GM18502 (cell line): ENCODE results near the gene SLC16A7.
A peak's percentile ranks its signal among the peaks of the same experiment; 100 is the strongest.

ENCODE experiments used
- ATAC-seq: cut with Tn5 transposase; IDR thresholded peaks from one replicate; pipeline ENCODE4 v1.9.1; 2021; ENCODE audit warnings: mild to moderate bottlenecking; ENCODE audit not compliant: unreplicated experiment, poor library complexity

SLC16A7 gene

DNA sequence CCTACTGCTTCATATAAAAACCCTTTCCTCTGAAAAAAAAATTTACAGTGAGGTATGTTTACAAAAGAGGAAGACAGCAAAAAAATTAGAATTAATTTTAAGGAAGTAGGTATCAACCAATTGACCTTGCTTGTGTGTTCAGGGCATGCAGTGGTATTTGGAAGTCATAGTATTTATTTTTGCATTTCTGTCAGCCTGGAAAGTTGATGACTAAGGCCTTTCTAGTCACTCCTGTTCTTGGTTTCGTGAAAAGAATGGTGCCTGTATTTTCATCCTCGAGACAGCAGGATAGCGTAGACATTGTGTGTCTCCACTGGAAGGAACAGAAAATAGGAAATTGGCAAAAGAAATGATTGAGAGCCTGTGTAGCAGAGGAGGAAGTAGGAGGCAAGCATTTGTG is 24.5 kb downstream of the SLC16A7 start:
- peak; percentile 45 for ATAC-seq

DNA sequence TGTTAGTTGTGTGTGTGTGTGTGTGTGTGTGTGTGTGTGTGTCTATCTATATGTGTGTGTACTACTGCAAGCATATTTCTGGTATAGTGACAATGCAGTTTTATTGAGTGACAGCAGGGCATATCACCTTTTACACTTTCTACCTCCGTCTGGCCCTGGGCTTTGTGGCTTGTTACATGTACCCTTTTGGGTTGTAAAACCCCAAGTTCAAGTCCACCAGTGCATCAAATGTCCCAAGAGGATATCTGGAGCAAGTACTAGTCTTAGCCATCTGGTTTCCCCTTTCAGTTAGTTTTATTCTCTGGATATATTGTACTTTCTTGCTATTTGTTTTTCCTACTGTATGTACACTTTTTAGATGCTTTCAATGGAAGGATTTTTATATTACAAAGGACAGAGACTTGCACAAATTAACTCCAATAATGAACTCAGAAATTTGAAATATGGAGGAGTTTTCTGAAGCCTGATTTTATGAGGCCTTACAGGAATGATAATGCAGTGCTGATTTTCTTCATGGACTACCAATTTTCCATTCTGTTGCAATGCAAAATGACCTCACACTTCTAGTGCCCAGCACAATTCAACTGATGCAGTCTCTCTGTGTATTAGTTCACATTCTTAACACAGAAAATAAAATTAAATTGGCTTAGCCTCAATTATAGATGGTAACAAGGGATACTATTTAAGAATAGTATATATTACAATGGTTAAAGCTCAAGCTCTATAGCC is 29.1 kb downstream of the SLC16A7 start:
- no peak for ATAC-seq

DNA sequence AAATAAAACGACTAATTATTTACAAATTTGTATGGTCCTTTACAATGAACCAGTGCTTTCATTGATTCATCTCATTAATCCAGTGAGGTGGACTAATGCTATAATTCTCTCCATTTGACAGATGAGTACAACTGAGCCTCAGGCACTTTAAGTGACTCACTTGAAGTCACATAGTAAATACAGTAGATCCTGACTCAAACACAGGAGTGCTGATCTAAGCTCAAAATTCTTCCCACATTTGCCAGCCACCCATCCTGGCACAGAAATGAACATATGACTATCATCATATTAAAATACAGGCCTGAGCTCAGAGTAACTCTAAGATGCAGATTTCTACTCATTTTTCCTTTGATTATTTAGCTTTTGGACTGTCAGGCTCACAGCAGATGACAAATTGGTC is 30.6 kb downstream of the SLC16A7 start:
- ATAC-seq = no peak

DNA sequence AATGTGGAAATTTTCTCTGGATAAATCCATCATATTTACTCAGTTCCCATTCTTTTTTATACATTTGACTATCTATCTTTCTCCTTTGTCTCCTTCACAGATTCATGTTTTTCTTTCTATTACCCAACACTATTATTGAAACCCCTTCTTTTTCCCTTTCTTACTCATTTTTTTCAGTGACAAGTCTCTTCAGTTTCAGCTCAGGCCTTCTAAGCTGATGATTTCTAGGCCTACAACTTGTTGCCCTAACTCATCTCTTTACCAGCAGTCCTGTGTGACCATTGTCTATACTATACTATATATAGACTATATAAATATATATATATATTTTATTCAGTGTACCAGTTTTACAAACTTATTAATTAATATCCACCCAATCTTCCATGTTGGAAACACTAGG is 31.8 kb downstream of the SLC16A7 start:
- peak; percentile 59 for ATAC-seq

DNA sequence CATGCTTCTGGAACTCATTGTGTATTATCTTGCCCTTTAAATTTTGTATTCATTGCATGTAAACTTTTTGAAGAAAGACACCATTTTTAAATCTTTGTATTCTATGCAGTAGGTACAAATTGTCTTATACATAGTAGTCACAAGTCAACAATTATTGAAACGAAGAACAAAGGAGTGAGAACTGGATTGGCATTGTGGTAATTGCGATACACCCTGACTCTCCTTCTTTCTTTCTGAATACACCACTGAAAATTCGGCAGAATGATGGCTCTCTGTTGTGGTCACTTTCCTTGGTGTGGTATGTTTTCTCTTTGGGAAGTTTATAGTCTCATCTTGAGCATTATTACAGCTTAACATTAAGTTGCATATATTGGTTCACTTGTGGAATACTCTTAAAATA is 34.1 kb downstream of the SLC16A7 start:
- ATAC-seq = no peak

DNA sequence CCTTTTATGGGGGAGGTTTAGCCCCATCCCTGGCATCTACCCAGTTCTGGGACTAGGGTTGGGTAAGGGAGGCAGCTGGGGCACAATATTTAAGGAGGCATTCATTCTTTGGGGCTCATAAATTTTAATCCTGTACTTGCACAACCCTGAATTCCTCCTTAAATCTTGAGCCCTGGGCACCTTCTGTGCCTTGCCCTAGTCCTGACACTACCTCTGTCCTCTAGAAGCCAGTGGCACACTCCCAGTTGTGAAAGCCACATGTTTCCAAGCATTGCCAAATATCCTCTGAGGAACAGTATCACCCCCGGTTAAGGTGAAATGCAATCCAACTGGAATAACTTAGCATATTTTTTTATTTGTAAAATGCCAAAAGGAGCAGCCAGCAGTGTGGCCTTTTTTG is 36.6 kb downstream of the SLC16A7 start:
- no peak for ATAC-seq

DNA sequence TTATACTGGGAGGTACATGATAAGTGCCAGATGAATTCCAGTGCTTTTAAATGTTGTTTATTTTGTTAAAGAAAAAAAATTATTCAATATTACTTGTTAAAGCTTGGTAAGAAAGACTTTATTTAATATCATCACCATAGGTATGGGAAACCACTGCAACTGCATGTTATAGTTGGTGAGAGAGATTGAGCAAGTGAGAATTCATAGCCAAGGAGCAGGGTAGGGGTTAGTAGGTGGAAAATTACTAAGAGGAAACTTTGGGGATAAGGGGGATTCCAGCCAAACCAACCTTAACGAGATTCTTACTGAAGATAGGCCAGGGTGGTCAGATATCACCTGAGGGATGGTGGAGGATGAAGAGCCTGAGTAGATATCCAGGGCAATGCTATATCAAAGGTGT is 38.4 kb downstream of the SLC16A7 start:
- no peak for ATAC-seq

DNA sequence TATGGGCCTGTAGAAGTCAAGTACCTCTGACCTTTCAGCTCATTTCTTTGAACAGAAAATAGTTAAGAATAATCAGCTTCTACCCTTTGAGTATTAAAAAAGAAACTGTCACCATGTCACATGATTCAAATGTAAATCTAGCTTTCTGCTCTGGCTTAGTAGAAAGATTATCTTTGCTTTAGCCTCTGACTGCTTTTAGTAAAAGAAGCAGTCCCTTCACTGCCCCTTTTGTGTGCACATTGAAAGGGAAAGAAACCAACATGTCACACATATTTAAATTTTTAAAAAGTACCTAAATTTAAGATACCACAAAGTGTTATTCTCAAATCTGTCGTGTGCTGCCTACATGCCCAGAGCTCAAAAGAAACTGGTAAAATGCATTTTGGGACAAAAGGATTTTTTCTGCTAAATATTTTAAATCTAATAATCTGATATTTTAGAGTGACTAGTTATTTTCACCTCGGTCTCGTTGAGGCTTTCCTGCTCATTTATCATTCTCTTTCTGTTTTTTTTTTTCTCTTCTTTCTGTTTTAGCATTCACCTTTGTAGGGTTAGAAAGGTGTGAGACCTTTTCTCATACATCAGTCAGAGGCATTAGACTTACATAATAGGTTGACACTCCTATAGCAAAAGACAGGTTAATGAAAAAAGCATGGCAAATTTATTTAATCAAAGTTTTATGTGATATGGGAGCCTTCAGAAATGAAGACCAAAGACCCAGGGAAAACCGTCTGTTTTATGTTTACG is 41.3 kb downstream of the SLC16A7 start:
- ATAC-seq = peak; percentile 67

DNA sequence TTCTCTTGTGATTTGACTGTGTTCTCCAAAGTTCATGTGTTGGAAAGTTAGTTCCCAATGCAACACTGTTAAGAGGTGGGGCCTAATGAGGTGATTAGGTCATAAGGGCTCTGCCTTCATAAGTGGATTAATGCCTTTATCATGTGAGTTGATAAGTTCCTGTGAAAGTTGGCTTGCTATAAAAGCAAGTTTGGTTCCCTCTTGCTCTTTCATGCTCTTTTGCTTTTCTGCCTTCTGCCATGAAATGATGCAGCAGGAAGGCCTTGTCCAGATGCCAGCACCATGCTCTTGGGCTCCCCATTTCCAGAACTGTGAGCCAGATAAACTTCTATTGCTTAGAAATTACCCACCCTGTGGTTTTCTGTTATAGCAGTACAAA is 41.9 kb downstream of the SLC16A7 start:
- no peak for ATAC-seq

DNA sequence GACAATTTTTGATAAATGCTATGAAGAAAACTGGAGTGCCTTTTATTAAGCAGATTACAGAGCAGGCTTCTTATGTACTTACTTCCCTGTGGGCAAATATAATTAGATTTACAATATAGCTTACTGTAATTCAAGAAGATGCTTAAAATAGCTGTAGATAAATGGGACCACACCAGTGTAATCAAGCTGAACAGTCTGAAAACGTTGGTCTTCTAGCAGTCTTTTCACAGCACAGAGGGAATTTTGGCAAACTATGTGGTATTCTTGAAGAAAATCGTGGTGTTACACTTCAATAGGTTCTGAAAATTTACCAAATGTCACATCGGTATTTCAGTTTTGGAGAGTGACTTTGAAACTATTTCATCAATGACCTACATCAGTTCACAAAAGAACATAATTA is 47.7 kb downstream of the SLC16A7 start:
- ATAC-seq = no peak

DNA sequence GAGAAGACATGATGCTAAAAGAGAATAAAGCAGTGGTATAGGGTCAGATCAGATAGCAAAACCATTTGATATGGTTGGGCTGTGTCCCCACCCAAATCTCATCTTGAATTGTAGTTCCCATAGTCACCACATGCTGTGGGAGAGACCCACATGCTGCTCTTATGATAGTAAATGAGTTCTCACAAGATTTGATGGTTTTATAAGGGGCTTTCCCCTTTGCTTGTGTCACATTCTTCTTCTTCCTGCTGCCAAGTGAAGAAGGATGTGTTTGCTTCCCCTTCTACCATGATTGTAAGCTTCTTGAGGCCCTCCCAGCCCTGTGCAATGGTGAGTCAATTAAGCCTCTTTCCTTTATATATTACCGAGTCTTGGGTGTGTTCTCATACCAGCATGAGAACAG is 49.4 kb downstream of the SLC16A7 start:
- ATAC-seq = no peak

DNA sequence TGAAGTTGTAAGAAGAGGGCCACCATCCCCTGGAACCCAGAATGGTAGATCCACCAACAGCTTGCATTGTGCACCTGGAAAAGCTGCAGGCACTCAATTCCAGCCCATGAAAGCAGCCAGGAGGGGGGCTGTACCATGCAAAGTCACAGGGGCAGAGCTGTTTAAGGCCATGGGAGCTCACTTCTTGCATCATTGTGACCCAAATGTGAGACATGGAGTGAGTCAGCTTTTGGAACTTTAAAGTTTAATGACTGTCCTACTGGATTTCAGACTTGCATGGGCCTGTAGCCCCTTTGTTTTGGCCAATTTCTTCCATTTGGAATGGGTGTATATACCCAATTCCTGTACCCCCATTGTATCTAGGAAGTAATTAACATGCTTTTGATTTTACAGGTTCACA is 50.8 kb downstream of the SLC16A7 start:
- no peak for ATAC-seq

DNA sequence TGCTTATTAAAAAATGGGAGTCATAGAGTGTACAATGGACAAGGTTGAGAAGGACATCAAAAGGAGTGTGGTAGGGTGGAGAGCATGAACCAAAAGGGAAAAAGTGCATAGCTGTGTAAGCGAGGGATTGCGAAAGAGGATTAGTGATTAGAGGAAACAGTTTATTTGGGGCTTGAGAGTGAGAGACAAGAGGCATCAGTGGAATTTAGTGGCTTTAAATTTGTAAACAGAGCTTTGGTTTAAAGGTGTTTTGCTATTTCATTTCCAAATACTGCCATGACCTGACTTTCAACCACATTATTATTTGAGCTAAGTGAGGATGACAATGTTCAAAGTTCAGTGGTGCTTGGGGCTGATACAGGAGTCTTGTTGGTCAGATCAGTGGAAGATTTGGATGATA is 53.4 kb downstream of the SLC16A7 start:
- no peak for ATAC-seq

DNA sequence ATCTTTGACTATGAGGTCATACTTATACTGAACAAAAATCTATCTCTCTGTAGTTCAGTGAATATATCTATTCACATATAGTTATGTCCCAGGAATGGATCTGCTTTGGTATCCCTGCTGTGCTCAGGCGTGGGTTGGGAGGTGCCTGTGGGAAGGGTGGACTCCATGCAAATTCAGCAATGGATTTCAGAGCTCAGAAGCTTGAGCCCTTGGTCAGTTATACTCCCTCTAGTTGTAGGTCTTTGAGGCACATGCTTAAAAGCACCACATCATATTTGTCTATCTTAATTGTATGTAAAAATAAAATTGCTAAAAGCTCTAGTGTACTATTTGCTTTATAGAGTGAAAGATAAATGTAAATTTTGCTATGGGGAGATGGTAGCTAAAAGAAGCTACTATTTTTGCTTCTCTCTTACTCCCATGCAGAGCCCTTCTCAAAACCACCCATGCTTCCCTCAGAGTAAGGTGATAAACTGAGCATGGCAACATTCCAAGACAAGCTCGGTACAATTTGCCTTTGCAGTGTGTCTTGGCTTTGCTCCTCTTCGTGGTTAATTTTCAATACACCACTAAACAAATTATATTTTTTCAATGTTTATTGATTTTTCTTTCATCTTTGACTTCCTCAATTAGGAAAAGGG is 54.9 kb downstream of the SLC16A7 start:
- ATAC-seq = no peak

DNA sequence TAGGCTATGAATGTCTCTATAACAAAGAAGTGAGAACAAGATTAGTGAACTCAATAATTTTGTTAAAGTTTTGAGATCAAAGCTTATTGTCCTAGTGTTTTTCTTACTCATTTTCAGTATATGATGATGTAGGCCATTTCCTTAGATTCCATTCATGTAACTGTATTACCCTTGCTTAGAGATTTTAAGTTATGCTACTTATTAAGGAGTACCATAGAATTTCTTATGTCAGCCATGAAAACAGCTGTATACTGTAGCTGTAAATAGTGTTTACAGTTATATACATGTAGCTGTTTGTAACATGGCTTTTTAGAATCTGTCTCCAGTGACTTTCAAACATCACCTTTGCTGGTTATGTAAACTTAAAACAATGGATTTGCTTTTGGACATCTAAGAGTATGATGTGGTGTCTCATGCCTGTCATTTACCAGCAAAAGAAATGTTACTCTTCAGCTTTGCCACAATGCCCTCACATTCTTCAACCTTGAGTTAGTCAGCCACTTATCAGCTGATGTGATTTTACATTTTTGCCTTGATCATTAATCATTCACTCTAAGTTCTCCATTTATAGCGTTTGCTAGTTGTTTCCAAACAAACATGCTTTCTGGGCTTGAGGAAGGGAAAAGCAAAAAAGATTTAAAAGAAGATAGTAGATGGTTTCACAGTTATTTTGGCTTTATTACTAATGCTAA is 55.5 kb downstream of the SLC16A7 start:
- ATAC-seq = no peak

DNA sequence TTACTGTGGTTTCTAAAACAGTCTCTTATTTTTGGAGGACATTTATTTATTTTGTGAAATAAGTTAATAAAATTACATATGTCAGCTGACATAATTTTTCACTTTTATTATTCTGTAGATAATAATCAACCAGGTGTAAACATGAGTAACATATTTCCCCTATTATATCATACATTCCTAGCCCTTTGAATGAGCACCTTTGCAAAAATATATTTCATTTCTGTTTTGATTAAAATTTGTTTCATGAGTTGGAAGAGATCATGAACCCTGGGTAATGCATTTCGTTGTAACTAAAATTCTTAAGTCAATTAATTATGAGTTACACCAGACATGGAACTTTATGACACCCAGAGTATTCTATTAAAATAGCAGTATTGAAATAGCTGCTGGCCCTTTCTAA is 56.3 kb downstream of the SLC16A7 start:
- no peak for ATAC-seq

DNA sequence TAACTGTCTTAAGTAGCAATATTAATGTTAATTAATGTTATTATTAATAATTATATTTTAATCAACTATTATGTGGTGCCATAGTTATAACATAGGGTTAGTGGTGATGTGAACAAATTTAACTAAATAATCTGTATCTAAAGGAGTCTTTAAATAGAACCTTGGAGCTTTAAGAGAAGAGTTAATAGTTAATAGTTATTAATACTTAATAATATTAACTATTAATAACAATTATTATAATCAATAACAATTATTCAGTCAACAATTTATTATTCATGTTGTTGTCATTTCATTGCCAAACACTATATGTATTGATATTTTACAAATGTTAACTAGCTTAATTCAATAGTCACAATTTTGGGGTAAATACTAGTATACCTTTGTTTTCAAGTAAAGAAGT is 58.2 kb downstream of the SLC16A7 start:
- ATAC-seq = no peak

DNA sequence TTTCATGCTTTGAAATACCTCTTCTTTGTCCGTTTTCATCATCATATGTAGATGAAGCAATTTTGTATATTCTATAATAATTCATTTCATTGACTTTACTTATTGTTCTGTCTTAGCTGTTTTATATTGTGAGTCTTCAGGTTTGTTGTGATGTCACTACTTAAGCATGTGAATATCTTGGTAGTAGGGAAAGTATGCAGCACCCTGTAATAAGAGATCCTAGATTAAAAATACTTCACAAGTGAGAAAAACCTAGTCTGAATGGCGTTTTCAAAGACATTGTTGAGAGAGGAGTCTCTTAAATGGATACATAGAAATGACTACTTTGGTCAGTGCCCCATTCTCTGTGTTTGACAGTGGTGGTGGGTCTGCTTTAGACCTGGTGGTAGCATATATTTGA is 61.4 kb downstream of the SLC16A7 start:
- ATAC-seq = no peak

DNA sequence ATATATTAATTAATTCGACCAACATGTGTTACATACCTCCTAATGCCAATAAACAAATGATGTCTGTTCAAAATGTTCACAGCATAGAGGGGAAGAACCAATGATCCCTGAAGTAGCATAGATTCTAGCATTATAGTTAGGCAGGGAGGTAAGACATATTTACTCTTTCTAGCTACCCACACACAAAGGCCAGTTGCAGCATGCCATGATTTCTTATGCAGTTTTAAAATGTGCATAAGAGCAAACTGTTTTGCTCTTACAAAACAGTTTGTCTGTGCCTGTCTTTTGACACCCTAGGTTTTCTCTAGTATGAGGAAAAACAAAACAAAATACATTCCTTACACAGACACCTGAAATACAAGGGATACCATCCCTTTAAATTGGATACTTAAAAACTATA is 61.9 kb downstream of the SLC16A7 start:
- ATAC-seq = no peak

DNA sequence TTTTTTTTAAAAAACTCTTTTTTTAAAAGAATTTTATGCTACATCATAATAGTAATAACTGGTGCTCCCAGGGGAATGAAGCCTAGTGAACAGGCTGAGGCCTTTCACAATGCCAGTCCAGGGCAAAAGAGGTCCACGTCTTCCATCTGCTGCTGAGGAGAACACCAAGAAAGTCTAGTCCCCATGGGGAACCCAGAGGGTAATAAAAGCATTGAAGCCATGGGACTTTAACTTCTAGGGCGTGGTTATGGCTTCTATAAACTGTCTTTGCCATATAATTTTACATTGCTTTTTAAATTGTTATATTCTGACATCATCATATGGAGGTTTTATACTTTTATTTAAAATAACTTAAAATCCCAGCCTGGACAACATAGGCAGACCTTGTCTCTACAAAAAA is 64.3 kb downstream of the SLC16A7 start:
- ATAC-seq = no peak
